Ovary (tissue), 9 donors: ENCODE results near the gene FRYL. TPM values are rescaled to one million over a fixed set of nuclear protein-coding genes. Genes with fewer than 3 reads are reported as not detected.

Experiments used
- DNase-seq, 5 donors: peaks; one replicate each; pipeline ENCODE4 v3.0.0-alpha.2; 2019 to 2020
- H3K27ac ChIP-seq, 2 donors: fragments of 200-600 bp; one replicate each; pipeline versions ENCODE4 v1.5.1 to v1.8.0; 2019 to 2022
- H3K27me3 ChIP-seq: fragments of 200-600 bp; one replicate; pipeline ENCODE4 v1.8.0; 2022
- H3K36me3 ChIP-seq: fragments of 200-600 bp; sonication (generic); one replicate; pipeline ENCODE4 v1.5.1; 2019
- H3K4me1 ChIP-seq: one replicate; pipeline ENCODE4 v1.8.1; 2013; ENCODE audit warnings: mild to moderate bottlenecking, moderate library complexity; ENCODE audit not compliant: insufficient read depth
- H3K4me3 ChIP-seq: fragments of 200-600 bp; sonication (generic); one replicate; pipeline ENCODE4 v1.5.1; 2017
- H3K9me3 ChIP-seq, 2 donors: fragments of 200-600 bp in 1 of 2; sonication (generic) in 1 of 2; one replicate each; pipeline versions ENCODE4 v1.5.1 to v1.8.1; 2013 to 2019; ENCODE audit warnings: mild to moderate bottlenecking in 1 of 2, moderate library complexity in 1 of 2
- CTCF ChIP-seq, 3 donors: fragments of 450-650 bp in 2 of 3; fragments of 200-600 bp in 1 of 3; IDR thresholded peaks; one replicate each; pipeline versions ENCODE4 v1.5.1 to v1.8.0; 2016 to 2022; ENCODE audit warnings: antibody characterized with exemption in 3 of 3, mild to moderate bottlenecking in 1 of 3
- EP300 ChIP-seq: sonication (generic); formaldehyde crosslinking; IDR thresholded peaks from one replicate; pipeline ENCODE4 v1.6.1; 2017; ENCODE audit warnings: antibody characterized with exemption
- POLR2A ChIP-seq: fragments of 450-650 bp; IDR thresholded peaks from one replicate; pipeline ENCODE4 v1.6.1; 2017; ENCODE audit warnings: antibody characterized with exemption, mild to moderate bottlenecking, moderate library complexity
- WGBS, 3 donors: extraction: QIAGEN DNeasy Blood & Tissue Kit in 1 of 3; methylation state at CpG; one replicate each; pipeline versions ENCODE4 v1.1.5 to v1.1.7; 2013 to 2017; 5-methylcytosine and 5-hydroxymethylcytosine counted together
- intact Hi-C, 4 donors: fragments of 100-400 bp; cut with DNase I; formaldehyde crosslinking; loops; one replicate each; pipeline versions ENCODE4 v1.11.0 to v1.15.1; 2022 to 2023
- polyA plus RNA-seq, 2 donors: library from polyadenylated mRNA; stranded (reverse); fragments of 200-250 nt in 1 of 2; fragments of 350-450 nt in 1 of 2; fragmentation: Illumina TruSeq in 1 of 2; extraction: RNeasy Lipid Tissue Mini Kit (QIAGEN cat#74804) in 1 of 2; gene quantifications; one replicate each; pipeline ENCODE4 v1.2.3, GENCODE V29; 2013 to 2014
- total RNA-seq, 7 donors: library from RNA; depleted of rRNA in 2 of 7; stranded (reverse); fragments of >200 nt in 2 of 7; fragmentation: NEBNext Ultra II Directional in 3 of 7; extraction: Animal tissue kit (Norgen Biotek cat#: 25700) in 3 of 7; gene quantifications; one replicate each; pipeline versions ENCODE4 v1.1.0 to v1.2.4, GENCODE V29; 2016 to 2023
- donor health status: DM: no; HTN: no; CAD: no; lungs with moderate emphysema.
- donor health status: DM: no; HTN: no; CAD: no.
- donor health status: Bipolar disorder and iron deficiency.
- donor health status: DM: yes; HTN: yes; CAD: no.
- donor health status: DM: no; HTN: no; CAD: no.
- donor health status: DM: yes; HTN: yes; CAD: no.

The FRYL gene
- total and polyA plus RNA-seq, 9 donors, result 10.7 to 46.0 (median 35.2) TPM

DNA sequence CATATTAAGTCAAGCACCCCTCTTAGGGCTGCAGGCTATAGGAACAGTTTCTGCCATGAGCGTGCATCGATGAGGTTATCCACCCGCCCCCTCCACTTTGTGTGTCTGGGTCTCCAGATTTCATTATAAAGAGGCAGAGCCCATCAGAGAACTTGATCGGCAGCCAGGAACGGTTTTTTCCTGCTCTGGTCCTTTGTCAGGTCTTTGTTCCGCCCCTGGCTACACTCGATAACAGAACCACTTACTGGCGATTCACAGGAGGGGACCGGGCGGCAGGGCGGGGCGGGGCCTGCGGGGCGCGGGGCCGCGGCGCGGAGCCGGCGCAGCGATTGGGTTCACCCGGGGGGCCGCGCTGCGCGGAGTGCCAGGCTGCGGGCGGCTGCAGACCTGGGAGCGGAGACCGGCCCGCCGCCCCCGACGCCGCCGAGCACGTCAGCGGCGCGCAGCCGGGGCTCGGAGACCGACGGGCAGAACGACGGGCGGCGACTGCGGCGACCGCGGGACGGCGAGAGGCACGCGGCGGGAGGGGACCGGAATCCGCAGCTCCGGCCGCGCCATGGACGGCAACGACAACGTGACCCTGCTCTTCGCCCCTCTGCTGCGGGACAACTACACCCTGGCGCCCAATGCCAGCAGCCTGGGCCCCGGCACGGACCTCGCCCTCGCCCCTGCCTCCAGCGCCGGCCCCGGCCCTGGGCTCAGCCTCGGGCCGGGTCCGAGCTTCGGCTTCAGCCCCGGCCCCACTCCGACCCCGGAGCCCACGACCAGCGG lies 296.9 kb downstream of the FRYL start, which contains the start of gene SLC10A4:
TSS of gene SLC10A4 (plus strand) at position 338 of the 771 bp plus-strand sequence. CDS start at position 557, 219 bp downstream.
- Histone ChIP-seq H3K4me1 (peaks cover 7% of the 10 kb centered on the region), H3K4me3 (no peak within 1 kb of the TSS), H3K9me3 (no peaks in the 10 kb centered on the region), H3K27ac (no peak within 1 kb of the TSS), H3K36me3 (no peaks in the 10 kb centered on the region), H3K27me3 (no peaks in the 10 kb centered on the region)
- TF ChIP-seq POLR2A (no peak), CTCF (IDR thresholded peaks at IDR 0.05) (no peak), EP300 (no peak)
- DNase-seq, result no peak
- intact Hi-C loops, result no loop called here
- 2 to 5% (median 3%) methylated on average over 32 to 85 of the region's 85 CpGs for WGBS, 3 donors

DNA sequence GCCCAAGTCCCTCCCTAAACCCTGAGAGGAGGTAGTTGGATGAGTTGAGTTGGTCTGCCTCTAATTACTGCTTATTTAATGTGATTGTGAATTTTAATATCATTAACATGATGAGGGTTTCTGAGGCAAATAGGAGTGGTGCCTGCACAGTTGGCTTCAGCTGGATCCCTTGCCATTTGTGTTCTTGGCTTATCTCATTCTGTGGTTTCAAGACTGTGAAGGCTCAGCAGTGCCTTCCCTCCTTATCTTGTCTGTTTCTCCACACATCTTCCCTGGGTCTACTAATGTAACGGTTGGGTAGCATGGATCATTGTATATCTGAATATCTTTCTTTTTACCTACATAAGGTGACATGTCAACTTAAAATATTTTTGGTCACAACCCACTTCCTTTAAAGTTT lies 298.5 kb downstream of the FRYL start:
- DNase-seq, result no peak
- Histone ChIP-seq H3K4me3 (no peak overlapping the region), H3K27ac (no peak overlapping the region), H3K4me1 (peaks cover 7% of the 10 kb centered on the region), H3K9me3 (no peaks in the 10 kb centered on the region), H3K27me3 (no peaks in the 10 kb centered on the region), H3K36me3 (no peaks in the 10 kb centered on the region)
- 79 to 86% (median 79%) methylated on average over 1 of the region's 1 CpG for WGBS, 3 donors
- no peak for TF ChIP-seq EP300
- no peak for TF ChIP-seq POLR2A
- TF ChIP-seq CTCF (IDR thresholded peaks at IDR 0.05), result no peak
- intact Hi-C loops, result no loop called here

GRCh38 chr4:48478273-48478672 lies 301.8 kb downstream of the FRYL start:
- intact Hi-C loops, result no loop called here
- peaks cover 2% of the 10 kb centered on the region for H3K4me1 ChIP-seq
- H3K27ac ChIP-seq, result no peak overlapping the region
- 79 to 84% (median 81%) methylated on average over 2 of the region's 2 CpGs for WGBS, 3 donors
- H3K4me3 ChIP-seq, result no peak overlapping the region
- H3K36me3 ChIP-seq, result no peaks in the 10 kb centered on the region
- H3K27me3 ChIP-seq, result no peaks in the 10 kb centered on the region
- TF ChIP-seq POLR2A (no peak), CTCF (IDR thresholded peaks at IDR 0.05) (no peak), EP300 (no peak)
- H3K9me3 ChIP-seq, result no peaks in the 10 kb centered on the region
- DNase-seq, result no peak

DNA sequence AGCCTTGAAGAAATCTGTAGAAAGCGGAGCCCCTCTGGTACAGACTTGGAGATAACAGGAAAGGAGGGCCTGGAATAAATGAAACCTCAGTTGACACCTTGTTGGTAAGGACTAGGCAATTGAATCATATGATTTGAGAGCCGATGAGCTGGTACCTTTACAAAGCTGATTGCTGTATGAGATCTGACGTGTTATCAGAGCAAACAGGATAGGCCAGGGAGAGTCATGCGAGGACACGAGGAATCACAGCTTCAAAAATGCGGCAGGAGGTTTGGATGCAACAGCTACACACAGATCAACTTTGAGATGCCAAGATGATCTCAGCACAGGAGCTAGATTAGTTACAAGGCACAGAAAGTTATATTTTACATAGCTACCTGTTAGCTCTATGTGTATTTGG lies 304.3 kb downstream of the FRYL start:
- Histone ChIP-seq H3K4me1 (no peaks in the 10 kb centered on the region), H3K27me3 (no peaks in the 10 kb centered on the region), H3K27ac (no peak overlapping the region), H3K4me3 (no peak overlapping the region), H3K36me3 (no peaks in the 10 kb centered on the region), H3K9me3 (no peaks in the 10 kb centered on the region)
- TF ChIP-seq EP300 (no peak), POLR2A (no peak), CTCF (IDR thresholded peaks at IDR 0.05) (no peak)
- intact Hi-C loops, result no loop called here
- 89 to 92% (median 91%) methylated on average over 6 of the region's 6 CpGs for WGBS, 3 donors
- DNase-seq, result no peak
